MCF 10A (cell line): Measurements from ENCODE around the gene PCTP. TPM values are rescaled to one million over a fixed set of nuclear protein-coding genes. Genes with fewer than 3 reads are reported as not detected.

Experiments used
- BruUV-seq: library from RNA; stranded (reverse); fragments of 400-500 nt; replicated peaks from 2 replicates; lab custom pipeline; 2021; lab: Mats Ljungman, UMichigan
- CTCF ChIA-PET: fragments of 300-600 bp; sonication (Branson Sonifier 250); formaldehyde crosslinking; extraction: SDS; loops from one replicate; lab custom pipeline; 2021; ENCODE audit warnings: antibody characterized with exemption, inconsistent platforms; lab: Yijun Ruan, JAX
- POLR2A ChIA-PET: fragments of 300-600, 350-650 bp; sonication (Branson Sonifier 250); formaldehyde crosslinking; extraction: SDS; loops from one replicate; lab custom pipeline; 2020; ENCODE audit warnings: antibody characterized with exemption, inconsistent platforms; lab: Yijun Ruan, JAX
- DNase-seq: peaks from one replicate; pipeline ENCODE4 v3.0.0-alpha.2; 2018; ENCODE audit not compliant: unreplicated experiment
- H3K27ac Mint-ChIP-seq: one replicate; pipeline ENCODE4 v1.8.0; 2022; ENCODE audit warnings: mild to moderate bottlenecking, low read depth, mixed read lengths; ENCODE audit not compliant: unreplicated experiment
- H3K27me3 Mint-ChIP-seq: one replicate; pipeline ENCODE4 v1.8.0; 2022; ENCODE audit warnings: mixed read lengths; ENCODE audit not compliant: insufficient read depth, unreplicated experiment
- H3K36me3 Mint-ChIP-seq: one replicate; pipeline ENCODE4 v1.8.0; 2022; ENCODE audit warnings: mild to moderate bottlenecking, moderate library complexity, mixed read lengths; ENCODE audit not compliant: insufficient read depth, unreplicated experiment
- H3K4me1 Mint-ChIP-seq: one replicate; pipeline ENCODE4 v1.8.0; 2022; ENCODE audit warnings: mixed read lengths; ENCODE audit not compliant: insufficient read depth, unreplicated experiment
- H3K4me3 Mint-ChIP-seq: one replicate; pipeline ENCODE4 v1.8.0; 2022; ENCODE audit warnings: mild to moderate bottlenecking, moderate library complexity, mixed read lengths; ENCODE audit not compliant: unreplicated experiment
- H3K9me3 Mint-ChIP-seq: one replicate; pipeline ENCODE4 v1.8.0; 2022; ENCODE audit warnings: mixed read lengths; ENCODE audit not compliant: unreplicated experiment
- CTCF ChIP-seq: fragments of 200-600 bp; IDR thresholded peaks from one replicate; pipeline ENCODE4 v1.8.0; 2022; ENCODE audit warnings: antibody characterized with exemption, mild to moderate bottlenecking; ENCODE audit not compliant: unreplicated experiment
- intact Hi-C: fragments of 100-400 bp; cut with micrococcal nuclease; formaldehyde crosslinking; loops from 2 replicates; pipeline ENCODE4 v1.14.1; 2022
- total RNA-seq: library from RNA; stranded (reverse); gene quantifications from 2 replicates; pipeline ENCODE4 v1.2.3, GENCODE V29; 2022

PCTP gene
- total RNA-seq, 1 experiment from 2014 or later: 10.2 TPM

- Mint-ChIP-seq H3K4me1 (peaks cover 14% of the 10 kb centered on the region), H3K4me3 (no peak overlapping the region), H3K36me3 (no peaks in the 10 kb centered on the region), H3K27ac (no peak overlapping the region), H3K27me3 (no peaks in the 10 kb centered on the region), H3K9me3 (no peaks in the 10 kb centered on the region)
- intact Hi-C loops: no loop called here
- CTCF ChIA-PET: interaction anchor here (1.1 to 1.7 kb wide), 3 partner anchors 8 to 31 kb away, joined by 3 to 8 read pairs (median 3); no protein-coding TSS in a partner anchor
- POLR2A ChIA-PET: no interaction called here
- no TSS peak for BruUV-seq
- no peak for DNase-seq
- no peak for TF ChIP-seq CTCF
Observed at GRCh38 chr17:55709984-55710383, 40.9 kb upstream of the PCTP start.

DNA sequence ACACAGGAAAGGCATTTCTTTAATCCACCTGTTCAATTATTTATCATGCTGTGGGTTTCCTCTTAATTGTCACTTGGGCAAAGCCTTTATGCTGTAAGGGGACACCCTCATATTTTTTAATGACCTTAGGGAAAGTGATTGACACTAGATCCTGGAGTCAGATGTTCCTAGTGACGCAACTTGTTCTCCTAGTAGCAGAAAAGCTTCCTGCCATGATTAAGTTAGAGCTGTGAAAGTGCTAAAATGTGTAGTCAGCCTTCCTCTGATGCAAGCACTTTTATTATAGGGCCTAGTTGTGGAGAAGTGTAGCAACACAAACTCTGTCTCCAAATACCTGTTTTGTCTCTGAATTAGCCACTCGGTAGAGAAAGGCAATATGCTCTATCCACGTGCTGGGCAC, 40.4 kb upstream of the PCTP start:
- BruUV-seq: no TSS peak
- intact Hi-C loops: no loop called here
- no peak overlapping the region for H3K27ac Mint-ChIP-seq

GRCh38 chr17:55710829-55711496, 39.9 kb upstream of the PCTP start:
- ChIA-PET CTCF (interaction anchor here (1.3 to 1.7 kb wide), 3 partner anchors 7 to 25 kb away, joined by 3 to 8 read pairs (median 3); no protein-coding TSS in a partner anchor), POLR2A (no interaction called here)
- intact Hi-C loops: no loop called here
- DNase-seq: no peak
- Mint-ChIP-seq H3K4me3 (no peak overlapping the region), H3K27me3 (no peaks in the 10 kb centered on the region), H3K27ac (no peak overlapping the region), H3K9me3 (no peaks in the 10 kb centered on the region), H3K4me1 (peaks cover 9% of the 10 kb centered on the region), H3K36me3 (no peaks in the 10 kb centered on the region)
- TF ChIP-seq CTCF: no peak
- no TSS peak for BruUV-seq

More for the DNA sequence above, 40.4 kb upstream of the PCTP start:
- CTCF ChIA-PET: interaction anchor here (1.3 to 1.7 kb wide), 2 partner anchors 8 to 25 kb away, joined by 3 to 8 read pairs; no protein-coding TSS in a partner anchor
- no peak for TF ChIP-seq CTCF
- DNase-seq: peak; percentile 42
- POLR2A ChIA-PET: no interaction called here
- Mint-ChIP-seq H3K9me3 (no peaks in the 10 kb centered on the region), H3K27me3 (no peaks in the 10 kb centered on the region), H3K4me1 (peaks cover 14% of the 10 kb centered on the region), H3K36me3 (no peaks in the 10 kb centered on the region), H3K4me3 (no peak overlapping the region)

DNA sequence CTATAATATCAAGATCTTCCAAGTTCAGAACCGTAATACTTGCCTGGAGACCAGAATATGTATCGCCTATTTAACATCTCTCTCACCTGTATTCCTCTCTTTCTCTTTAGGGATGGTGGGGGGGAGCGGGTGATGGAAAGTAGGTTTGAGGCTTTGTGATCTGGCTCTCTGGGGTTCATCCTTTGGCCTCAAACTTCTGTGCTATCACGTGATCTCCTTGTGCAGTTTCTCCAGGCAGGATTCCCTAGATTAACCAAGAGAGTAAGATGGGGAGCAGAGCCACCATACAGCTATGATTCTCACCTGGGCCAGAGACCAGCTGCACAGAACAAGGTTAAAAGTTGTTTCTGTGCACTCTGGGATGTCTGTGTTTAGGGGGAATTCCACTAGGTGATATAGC, 33.4 kb upstream of the PCTP start:
- no peak for TF ChIP-seq CTCF
- no peak overlapping the region for H3K27ac Mint-ChIP-seq
- H3K9me3 Mint-ChIP-seq: no peaks in the 10 kb centered on the region
- no peak overlapping the region for H3K4me3 Mint-ChIP-seq
- intact Hi-C loops: no loop called here
- H3K36me3 Mint-ChIP-seq: peaks cover 4% of the 10 kb centered on the region
- ChIA-PET CTCF (interaction anchor here (0.6 to 10.1 kb wide), 35 partner anchors 7 to 512 kb away, joined by 3 to 112 read pairs (median 4); partner anchors contain the start of gene PCTP), POLR2A (interaction anchor here (0.8 to 2.0 kb wide), 4 partner anchors 9 to 53 kb away, joined by 3 to 8 read pairs (median 5); no protein-coding TSS in a partner anchor)
- no peak for DNase-seq
- H3K4me1 Mint-ChIP-seq: peaks cover 3% of the 10 kb centered on the region
- BruUV-seq: no TSS peak
- H3K27me3 Mint-ChIP-seq: no peaks in the 10 kb centered on the region
